HG02759 (cell line): Measurements from ENCODE around the gene EPHA3.

Experiments
- ATAC-seq: cut with Tn5 transposase; IDR thresholded peaks from one replicate; pipeline ENCODE4 v1.9.1; 2021; ENCODE audit warnings: mild to moderate bottlenecking, moderate library complexity; ENCODE audit not compliant: unreplicated experiment

EPHA3 gene

GRCh38 chr3:89434621-89435380 lies 327.4 kb downstream of the EPHA3 start:
- no peak for ATAC-seq

DNA sequence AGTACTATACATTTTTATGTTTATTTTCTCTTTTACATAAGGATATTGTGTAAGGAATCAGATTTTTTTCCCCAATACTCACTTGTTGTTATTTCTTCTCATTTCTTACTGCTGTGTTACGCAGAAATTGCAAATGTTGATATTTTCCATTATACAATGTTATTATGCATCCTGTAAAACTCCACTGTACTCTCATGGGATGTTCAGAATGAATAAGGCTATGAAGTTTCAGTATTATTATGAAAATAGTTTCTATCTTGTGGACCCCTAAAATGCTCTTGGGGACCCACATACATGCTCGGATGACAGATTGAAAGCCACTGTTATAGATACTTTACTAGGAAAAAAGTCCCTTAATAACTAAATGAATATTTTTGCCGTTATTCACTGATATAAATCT lies 329.4 kb downstream of the EPHA3 start:
- ATAC-seq = no peak

GRCh38 chr3:89440386-89440785 lies 333.0 kb downstream of the EPHA3 start:
- ATAC-seq = no peak

DNA sequence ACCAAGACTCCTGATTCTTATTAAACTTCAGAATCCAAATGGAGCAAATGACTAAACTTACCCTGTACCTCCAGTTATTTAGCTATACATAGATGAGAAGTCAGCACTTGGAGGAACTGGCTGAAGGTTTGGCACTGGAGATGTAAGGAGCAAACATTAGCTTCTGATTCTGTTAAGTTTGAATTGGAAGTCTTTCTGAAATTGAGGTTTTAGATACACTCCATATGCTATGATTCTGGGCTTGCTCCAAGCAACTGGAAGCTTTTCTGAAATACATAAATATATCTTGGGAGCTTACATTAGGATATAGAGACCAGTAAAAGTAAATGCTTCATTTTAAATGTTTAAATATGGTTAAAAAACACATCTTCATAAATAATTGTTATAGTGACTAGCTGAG lies 333.7 kb downstream of the EPHA3 start:
- no peak for ATAC-seq

- no peak for ATAC-seq
Observed at GRCh38 chr3:89446593-89446992, 339.2 kb downstream of the EPHA3 start.

GRCh38 chr3:89447243-89447642 lies 339.8 kb downstream of the EPHA3 start:
- no peak for ATAC-seq

- no peak for ATAC-seq
Observed at GRCh38 chr3:89449086-89449485, 341.7 kb downstream of the EPHA3 start.

GRCh38 chr3:89452066-89452465 lies 344.6 kb downstream of the EPHA3 start:
- no peak for ATAC-seq

- no peak for ATAC-seq
Observed at GRCh38 chr3:89455240-89455639, 347.8 kb downstream of the EPHA3 start.

- ATAC-seq = no peak
Observed at GRCh38 chr3:89467898-89468363, 360.5 kb downstream of the EPHA3 start.

- no peak for ATAC-seq
Observed at GRCh38 chr3:89472101-89472500, 364.7 kb downstream of the EPHA3 start.

- ATAC-seq = no peak
Observed at GRCh38 chr3:89474333-89475130, 367.1 kb downstream of the EPHA3 start.

- ATAC-seq = no peak
Observed at GRCh38 chr3:89488800-89489580, 381.6 kb downstream of the EPHA3 start.

- no peak for ATAC-seq
Observed at GRCh38 chr3:89490129-89490528, 382.7 kb downstream of the EPHA3 start.

DNA sequence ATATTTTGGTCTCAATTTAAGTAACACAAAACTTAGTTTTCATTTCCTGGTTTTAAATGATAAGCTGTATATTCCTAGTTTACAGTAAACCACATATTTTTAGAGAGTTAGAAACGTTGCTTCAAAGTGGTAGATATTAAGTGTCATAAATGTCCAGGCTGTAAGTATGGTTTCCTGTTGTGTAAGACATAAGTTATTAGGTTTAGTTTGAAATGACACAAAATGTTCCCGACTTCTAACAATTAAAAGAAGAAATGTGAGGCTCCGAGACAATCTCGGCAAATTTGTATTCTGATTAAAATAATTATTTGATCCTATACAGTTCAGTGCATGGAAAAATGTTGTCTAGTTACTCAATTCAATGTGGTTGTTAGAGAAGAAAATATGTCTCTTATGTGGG lies 387.3 kb downstream of the EPHA3 start:
- ATAC-seq = no peak

- ATAC-seq = no peak
Observed at GRCh38 chr3:89503891-89504391, 396.5 kb downstream of the EPHA3 start.

DNA sequence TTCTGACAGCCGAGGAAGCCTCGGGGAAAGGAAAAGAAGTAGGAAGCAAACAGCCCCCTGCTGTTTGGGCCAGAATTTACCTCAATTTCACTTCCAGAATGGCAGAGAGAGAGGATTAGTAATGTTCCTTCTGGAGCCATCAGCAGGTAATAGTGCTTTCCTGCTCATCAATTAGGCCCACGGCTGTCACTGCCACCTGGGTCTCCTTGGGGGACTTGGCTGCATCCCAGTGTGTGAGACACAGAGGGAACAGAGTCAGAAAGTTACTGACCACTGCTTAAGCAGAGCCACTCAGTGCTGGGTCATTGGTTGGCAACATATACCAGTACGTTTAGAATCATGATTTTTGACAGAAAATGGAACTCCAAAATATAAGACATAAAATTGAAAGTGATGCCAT lies 397.0 kb downstream of the EPHA3 start:
- no peak for ATAC-seq

DNA sequence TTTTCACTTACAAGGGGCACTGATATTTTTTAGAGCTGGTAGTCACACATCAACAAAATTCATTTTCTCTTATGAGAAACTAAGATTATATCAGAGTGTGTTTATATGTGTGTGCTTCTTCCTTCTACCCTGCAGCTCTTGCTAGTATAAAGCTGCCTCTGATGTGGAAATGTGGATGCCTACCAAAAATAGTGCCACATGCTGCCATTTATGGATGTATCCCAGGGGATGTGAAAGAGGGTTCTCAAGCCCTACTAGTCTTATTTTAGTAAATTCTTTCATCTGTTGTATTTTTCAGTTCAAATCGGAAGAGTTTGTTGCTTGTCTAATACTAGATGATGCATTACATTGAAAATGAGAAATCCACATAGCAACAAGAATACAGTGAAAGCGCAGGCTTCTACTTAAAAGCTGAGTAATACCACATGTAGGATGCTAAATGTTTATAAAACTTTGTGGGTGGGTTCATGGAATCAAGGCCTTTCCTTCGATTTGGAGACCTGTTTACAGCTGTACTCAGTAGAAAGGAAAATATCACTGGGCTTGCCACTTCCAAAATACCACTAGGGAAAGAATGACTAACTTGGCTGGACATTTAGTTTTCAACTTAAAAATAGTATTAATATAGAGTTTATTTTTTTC lies 399.2 kb downstream of the EPHA3 start:
- ATAC-seq = no peak

GRCh38 chr3:89521328-89521727 lies 413.9 kb downstream of the EPHA3 start:
- ATAC-seq = no peak

DNA sequence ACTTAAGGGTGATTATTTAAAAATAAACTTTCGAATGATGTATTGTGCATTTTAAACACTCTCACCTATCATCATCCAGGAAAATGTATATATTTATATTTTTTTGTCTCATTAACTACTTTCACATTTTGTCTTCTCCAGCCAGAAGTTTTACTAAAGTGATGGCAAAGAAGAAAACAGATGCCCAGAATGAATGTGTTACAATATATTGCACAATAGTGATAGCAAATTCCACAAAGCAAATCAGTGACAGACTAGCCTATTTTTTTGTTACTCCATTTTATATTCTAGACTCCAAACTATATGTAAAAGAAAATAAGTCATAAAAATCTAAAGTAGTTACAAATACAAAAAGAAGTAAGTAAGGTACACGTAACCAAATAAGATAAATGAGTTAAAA lies 414.7 kb downstream of the EPHA3 start:
- no peak for ATAC-seq

DNA sequence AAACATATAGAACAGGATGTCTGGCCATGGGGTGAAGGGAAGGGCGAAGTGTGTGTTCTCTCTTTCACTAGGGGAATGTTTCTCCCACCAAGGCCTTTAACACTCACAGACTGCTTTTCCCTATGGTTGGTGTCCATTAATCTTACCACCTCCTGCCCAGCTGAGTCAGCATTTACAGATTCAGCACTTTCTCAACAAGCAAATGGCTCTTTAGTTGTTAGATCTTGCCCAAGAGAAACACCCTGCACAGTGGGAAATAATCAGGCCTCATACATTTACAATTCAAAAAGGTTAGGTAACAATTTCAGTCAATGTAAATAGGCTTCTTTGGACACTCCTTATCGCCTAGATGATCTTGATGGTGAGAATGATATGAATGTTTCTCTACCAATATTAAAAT lies 418.2 kb downstream of the EPHA3 start:
- ATAC-seq = no peak
